HG03045 (cell line): ENCODE data around the gene DYSF.

ENCODE experiments used
- ATAC-seq: cut with Tn5 transposase; IDR thresholded peaks from one replicate; pipeline ENCODE4 v1.9.1; 2021; ENCODE audit warnings: mild to moderate bottlenecking, moderate library complexity; ENCODE audit not compliant: unreplicated experiment

The DYSF gene

DNA sequence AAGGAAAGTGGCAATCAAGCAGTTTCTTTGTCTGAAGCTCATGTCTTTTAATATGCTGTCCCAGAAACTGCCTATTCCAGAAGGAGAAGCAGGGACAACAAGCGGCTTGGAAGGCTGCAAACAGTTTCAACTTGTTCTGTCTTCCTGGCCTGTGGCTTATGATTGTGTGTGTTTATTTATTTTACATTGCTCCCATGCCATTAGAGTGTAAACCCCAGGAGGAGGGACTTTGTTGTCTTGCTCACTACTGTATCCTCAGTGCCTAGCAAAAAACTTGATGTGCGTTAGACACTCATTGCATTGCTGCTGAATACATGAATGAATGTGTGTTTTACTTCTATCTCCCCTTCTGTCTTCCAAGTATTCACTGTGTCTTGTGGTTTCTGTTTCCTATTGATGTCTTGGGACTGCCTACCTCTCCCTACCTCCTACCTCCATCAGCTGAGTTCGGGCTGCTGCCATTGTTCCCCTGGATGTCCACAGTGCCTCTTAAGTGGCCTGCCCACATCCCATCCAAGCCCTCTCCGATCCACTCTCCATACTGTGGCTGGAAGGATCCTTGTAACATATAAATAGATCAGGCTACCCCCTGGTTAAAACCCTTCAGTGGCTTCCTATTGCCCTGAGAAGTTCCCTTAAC is 261.4 kb downstream of the DYSF start:
- no peak for ATAC-seq

DNA sequence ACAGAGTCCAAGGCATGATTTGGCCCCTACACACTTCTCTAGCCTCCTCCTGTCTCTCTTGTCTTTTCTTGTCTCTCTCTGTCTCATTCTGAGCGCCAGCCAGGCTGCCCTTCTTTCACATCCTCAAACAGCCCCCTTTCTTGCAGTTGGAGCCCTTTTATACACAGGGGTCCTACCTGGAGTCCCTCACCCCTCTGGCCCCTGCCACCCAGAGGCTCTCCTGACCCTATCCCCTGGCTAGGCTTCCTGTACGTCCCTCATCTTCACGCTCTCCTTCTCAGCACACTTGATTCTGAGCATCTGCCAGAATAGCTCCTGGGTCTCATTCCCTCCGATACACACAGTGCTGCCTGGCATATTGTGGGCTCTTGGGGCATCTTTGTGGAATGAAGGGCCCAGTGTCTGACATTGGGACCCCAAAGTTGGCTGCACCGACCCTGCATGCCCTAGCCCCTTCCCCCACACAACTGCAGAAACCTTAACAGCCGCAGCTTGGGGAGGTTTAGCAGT is 261.9 kb downstream of the DYSF start:
- ATAC-seq, result no peak

DNA sequence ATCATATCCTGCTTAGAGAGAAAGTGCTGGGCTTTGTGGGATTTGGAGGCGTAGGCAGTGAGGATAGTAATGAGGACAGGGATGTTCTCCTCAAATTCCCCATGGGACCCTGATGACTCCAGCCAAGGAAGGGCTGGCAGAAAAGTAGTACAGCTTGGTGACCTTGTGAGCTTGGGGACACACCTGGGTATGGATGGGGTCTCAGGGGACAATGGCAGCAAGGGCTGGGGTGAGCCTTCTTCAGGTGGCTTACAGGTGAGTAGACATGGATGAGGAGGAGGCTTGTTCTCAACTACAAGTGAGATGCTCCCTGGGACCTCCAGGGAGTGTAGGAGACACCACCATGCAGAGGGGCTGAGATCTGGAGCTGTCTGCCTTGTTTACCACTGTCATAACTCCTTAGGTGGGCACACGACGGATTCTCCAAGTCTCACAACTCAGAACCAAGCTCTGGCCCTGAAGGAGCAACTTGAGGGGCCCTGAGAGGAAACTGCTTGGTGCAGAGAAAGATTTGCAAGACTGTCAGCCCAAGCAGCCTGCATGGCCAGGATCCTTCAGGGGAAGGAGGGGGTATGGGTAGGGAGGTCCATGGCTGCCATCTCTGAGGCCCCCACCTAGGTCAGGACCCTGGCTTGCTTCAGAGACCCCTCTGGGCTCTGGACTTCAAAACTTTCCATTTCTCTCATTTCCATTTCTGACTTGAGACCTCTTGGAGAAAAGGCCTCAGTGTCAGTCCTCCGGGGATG is 262.8 kb downstream of the DYSF start:
- no peak for ATAC-seq

DNA sequence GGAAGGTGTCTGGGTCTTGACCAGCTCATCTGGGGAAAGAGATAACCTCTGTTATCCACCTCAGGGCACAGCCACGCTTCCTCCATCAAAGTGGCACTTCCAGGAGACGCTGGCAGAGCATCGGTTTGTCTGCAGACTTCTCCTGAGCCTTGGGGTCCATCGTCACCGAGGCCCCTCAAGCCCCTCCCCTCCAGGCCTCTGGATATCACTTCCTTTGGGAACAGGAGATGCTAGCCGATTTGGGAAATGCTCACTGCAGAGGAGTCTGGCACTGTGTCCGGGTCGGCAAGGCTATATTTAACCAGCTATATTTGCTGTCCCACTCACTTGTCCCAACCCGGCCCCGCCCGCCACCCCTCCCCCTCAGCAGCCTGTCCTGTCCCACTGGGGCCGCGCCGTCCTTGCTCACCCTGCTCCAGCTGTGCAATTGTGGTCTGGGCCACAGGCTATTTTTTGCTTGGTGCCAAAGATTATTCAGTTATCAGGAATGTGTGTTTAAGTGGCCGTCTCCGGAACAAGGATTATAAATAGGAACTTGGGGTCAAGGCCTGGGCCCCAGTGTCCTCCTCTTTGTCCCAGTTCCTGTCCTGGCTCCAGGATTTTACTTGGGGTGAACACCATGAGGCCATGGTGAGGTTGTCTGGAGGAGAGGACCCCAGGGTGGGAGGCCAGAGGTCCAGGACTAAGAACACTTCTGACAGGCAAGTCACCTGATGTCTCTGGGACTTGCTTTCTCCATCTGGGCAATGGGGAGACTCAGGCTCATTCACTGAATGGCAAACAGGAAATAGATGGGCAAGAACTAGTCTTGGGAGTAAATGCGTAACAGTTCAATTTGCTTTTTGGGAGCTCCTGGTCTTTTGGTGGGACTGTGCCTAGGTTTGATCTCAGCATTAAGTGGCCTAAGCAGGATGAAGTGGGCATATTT is 263.6 kb downstream of the DYSF start:
- ATAC-seq, result no peak

DNA sequence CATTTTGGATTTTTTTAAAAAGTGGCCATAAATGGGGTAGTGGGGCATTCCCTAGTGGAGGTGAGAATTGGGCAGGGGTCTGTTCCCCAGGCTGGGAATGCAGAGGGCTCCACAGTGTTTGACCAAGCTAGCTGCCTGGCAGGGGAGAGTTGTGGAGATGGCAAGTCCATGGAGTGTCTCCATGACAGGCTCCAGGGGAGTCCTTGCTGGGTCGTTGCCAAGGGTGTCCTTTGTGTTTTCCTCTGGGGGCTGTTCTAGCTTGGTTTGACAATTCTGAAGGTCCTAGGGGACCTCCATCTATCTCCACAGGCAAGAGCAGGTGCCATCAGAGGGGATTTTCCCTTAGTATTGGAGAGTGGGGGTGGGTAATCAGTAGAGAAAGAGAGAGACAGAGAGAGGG is 265.3 kb downstream of the DYSF start:
- ATAC-seq, result no peak

DNA sequence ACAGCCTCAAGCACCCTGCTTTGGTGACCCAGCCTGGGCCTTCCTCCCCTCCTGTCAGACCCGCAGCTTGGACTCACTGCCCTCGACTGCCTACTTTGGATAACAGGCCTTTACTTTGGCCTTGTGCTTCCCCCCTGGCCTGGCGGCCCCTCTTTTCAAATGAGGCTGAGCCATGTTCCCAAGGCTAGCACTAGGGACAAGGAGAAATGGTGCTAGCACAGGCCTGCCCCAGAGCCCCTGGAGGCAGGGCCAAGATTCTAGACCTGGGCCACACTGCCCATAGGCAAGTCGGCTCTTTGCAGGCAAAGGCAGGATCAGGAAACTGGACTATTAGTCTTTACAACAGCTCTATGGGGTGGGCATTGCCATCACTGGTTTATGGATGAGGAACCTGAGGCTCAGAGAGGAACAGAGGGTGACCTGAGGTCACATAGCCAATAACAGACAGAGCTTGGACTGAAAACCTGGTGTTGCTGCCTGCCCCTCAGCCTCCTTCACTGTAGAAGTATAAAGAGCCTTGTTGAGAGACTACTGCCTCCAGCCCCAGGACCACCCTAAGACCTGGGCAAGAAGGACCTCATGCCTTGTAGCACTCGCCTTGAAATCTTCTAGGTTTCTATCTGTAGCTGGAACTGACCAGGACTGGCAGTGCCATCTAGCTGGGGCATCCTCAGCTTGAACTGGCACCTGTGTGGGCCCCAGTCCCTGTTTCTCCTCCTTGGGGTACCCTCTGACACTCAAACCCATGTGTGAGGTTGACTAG is 266.3 kb downstream of the DYSF start:
- ATAC-seq, result no peak

DNA sequence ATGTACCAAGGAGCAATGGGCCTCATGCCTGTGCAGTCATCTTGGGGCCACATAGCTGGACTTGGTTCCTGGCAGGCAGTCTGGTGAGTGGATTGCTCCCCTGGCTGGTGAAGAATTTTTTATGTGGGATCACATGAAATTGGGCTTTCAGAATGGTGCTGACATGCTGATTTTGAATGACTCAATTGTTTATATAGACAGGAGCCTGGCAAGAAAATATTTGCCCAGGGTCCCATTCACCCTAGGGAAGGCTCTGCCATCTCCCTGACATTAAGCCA is 266.9 kb downstream of the DYSF start:
- no peak for ATAC-seq

DNA sequence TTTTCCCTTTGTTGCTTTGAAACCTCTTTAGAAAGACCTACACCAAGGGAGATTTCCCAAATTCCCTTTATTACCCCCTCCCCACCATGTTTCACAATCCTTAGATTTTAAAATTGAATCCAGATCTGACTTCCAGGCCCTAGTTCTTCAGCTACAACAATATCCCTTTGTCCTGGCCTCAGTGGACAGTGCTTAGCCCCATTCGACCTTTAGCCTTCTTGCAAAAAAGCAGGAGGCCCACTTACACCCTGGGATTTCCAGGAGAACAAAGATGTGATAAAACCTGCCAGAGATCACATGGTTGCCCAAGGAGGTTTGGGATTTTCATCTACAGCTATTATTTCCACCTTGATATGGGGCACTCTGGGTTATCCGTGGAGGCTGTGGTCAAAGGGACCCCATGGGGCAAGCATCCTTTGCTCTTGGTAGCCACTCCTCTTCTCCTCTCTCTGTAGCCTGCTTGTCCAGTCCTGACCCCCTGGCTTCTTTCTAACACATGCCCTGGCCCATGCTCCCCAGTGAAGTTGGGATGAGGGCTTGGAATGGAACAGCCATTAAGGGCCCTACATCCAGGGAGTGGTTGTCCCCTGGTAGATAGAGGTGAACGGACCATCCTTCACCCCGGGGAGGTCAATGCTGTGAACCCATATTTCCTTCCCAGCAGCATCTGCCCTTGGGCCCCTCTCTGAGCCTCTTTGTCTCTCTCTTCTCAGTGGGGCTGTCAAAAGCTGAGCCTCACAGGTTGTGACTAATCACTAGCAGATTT is 267.4 kb downstream of the DYSF start:
- no peak for ATAC-seq

DNA sequence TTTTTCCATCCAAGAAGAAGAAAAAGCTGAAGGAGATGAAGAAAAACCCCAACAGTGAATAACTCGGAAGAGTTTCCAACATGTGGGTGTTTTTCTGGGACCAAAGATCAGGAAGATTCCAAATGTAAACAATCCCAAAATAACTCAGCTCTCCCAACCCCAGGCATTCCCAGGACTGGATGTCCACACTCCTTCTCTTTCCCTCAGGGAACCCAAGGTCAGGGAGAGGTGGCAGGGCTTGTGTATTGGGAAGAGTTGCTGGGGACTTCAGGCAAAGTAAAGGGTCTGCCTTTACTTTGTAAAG is 268.0 kb downstream of the DYSF start:
- no peak for ATAC-seq

DNA sequence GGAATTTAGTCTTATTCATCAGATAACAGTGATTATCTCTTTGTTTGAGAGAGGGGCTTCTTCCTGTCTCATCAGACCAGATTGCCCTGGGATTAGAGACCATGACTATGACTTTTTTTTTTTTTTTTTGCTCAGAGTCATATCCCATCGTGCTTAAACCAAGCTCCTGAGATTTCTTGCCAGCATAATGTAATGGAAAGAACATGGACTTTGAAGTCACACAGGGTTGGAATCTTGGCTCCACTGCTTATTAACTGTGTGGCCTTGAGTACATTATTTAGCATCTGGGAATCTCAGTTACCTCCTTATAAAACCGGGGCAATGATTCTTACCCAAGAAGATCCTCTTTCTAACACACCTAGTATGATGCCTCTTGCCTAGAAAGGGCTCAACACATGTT is 268.3 kb downstream of the DYSF start:
- ATAC-seq, result no peak

DNA sequence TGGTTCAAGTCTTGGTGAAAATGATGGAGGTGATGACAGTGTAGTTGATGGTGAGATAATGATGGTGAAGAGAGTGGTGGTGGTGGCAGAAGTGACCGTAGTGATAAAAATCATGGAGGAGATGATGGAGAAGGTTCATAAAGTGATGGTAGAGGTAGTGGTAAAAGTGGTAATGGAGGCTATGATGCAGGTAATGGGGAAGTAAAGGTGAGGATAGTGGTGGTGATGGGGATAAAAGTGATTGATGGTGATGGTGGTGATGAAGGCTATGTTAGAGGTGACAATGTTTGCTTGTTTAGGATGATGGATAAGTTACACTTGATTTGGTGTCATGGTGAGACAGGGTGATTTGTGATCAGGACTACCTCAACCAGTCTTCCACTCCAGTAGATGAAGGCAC is 268.9 kb downstream of the DYSF start:
- ATAC-seq, result no peak

DNA sequence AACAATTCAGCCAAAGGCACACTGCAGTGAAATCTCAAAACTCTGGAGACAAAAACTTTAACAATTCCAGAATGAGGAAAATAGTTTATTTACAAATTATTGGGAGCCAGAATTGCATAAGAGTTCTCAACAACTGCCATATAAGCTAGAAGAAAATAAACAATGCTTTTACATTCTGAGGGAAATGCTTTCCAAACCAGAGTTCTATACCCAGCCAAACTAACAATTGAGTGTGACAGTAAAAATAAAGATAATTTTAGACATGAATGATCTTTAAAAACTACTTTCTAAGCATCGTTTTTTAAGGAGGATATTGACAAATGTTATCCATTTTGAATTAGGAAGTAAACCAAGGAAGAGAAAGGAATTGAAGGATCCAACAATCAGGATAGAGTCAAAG is 271.4 kb downstream of the DYSF start:
- ATAC-seq, result no peak

DNA sequence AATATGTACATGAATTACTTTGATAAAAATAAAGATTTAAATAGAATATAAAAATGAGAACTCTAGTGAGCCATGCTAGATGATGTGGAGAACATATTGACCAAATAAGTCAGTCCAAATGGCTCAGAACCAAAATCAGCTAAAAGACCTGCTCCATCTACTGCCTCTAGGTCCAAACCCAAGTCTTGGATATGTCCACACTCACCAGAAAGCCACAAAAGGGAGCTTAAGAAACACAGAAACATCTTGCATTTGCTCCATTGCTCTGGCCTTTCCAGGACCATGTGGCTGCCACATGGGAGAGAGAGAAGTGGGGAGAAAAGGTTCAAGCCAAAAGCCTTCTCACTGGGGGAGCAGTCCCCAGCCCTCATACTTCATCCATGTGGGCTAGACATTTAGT is 272.5 kb downstream of the DYSF start:
- no peak for ATAC-seq

DNA sequence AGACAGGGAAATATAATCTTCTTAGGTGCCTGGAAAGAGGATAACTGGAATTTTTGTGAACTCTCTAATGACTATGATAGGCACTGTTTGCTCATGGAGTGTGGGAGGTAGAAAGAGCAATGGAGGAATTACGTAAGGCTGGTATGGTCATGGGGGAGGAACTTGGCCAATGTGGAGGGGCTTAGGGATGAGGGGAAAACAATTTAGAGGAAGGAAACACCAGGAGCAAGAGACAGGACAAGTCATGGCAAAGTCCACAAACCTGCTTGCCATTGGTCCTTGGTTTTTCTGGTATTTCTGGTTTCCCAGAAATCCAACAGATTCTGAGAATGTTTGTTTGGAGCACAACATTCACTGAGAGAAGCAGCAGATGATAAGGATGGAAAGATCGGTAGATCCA is 274.2 kb downstream of the DYSF start:
- ATAC-seq, result no peak

DNA sequence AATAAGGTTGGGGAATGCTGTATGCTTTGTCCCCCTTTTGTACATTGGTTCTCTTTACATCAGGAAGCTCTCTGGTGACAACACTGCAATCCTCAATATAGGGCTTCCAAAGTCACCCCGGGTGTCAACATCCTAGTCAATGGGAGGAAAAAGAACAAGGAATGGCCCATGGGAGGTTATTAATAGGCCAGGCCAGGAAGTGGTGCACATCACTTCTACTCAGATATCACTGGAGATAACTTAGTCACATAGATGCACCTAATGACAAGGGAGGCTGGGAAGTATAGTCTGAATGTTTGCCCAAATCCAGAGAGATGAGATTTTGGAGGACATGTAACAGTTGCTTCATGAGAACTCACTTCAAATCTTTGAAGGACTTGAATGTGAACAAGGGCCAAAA is 274.7 kb downstream of the DYSF start:
- no peak for ATAC-seq

DNA sequence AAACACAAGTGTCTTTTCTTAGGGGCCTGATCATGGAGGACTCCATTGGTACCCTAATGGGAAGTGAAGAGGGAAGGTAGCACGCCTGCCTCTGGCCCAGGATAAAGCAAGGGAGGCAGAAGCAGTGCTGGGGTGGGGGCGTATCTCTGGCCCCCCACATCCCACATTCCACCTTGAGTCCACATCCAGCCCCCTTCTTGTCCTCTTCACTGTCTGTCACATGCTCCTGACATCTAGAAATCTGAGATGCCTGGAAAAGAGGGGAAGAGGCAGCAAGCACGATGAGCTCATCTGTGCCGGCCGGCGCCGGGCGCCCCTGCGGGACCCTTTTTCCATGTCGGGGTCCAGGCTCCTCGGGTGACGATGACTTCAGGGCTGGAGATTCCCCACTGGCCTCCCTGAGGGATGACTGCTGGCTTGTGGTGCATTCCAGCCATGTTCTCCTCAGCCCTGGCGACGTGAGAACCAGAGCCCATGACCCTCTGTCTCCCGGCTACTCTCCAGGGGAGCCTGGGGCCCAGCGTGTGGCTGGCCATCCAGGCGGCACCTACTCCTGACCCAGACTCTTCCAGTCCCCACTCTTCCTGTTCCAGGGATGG is 277.5 kb downstream of the DYSF start:
- ATAC-seq, result no peak

DNA sequence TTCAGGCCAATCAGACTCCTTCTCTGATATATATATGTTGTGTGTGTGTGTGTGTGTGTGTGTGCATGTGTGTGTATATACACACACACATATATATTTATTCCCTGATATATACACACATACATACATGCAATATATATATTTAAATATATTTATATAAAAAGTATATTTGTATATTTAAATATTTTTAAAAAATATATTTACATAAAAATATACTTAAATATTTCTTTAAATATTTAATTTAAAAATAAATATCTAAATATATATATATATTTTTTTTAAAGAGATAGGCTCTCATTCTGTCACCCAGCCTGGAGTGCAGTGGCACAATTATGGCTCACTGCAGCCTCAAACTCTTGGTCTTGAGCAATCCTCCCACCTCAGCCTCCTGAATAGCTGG is 281.3 kb downstream of the DYSF start:
- ATAC-seq, result no peak

DNA sequence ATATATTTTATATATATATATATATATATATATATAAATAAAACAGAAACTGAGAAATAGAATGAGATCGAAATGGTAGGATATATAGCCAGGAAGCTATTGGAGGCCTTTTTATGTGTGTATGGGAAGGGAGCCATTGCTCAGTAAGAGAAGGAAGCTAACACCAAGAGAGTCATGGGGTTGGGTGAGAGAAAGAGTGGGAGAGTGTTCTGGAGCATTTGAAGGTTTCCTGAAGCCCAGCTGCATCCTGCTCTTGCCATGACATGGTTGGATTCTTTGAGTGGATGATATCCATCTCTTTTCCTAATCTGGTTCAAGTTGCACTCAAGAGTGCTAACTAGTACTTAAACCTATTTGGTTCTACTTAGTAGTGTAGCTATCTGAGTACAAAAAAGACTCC is 282.3 kb downstream of the DYSF start:
- no peak for ATAC-seq
